ENCODE data around the gene SLC35F1.

GRCh38 chr6:117958536-117958935 lies 51.5 kb downstream of the SLC35F1 start:
- TF ChIP-seq CTCF (IDR thresholded peaks at IDR 0.05) (no peak), POLR2AphosphoS5 (IDR thresholded peaks at IDR 0.05) (no peak), POLR2A (IDR thresholded peaks at IDR 0.05; ENCODE audit: low read depth) (no peak)

All from esophagus muscularis mucosa (tissue), 3 donors.